Uterus (tissue), 4 donors: ENCODE results near the gene FANCE. TPM values are rescaled to one million over a fixed set of nuclear protein-coding genes. Genes with fewer than 3 reads are reported as not detected.

Source experiments
- DNase-seq, 2 donors: peaks; one replicate each; pipeline ENCODE4 v3.0.0-alpha.2; 2019 to 2020
- H3K27ac ChIP-seq, 2 donors: fragments of 200-600 bp; sonication (generic); 1 replicate in 1 of 2; 2 replicates in 1 of 2; pipeline ENCODE4 v1.5.1; 2016 to 2018
- H3K27me3 ChIP-seq, 2 donors: fragments of 200-600 bp; sonication (generic); one replicate each; pipeline ENCODE4 v1.5.1; 2018 to 2019; ENCODE audit warnings: control low read depth in 1 of 2
- H3K36me3 ChIP-seq, 2 donors: fragments of 200-600 bp; sonication (generic); one replicate each; pipeline ENCODE4 v1.5.1; 2019; ENCODE audit warnings: control low read depth in 1 of 2
- H3K4me1 ChIP-seq, 2 donors: fragments of 200-600 bp; sonication (generic); one replicate each; pipeline ENCODE4 v1.5.1; 2018 to 2019; ENCODE audit warnings: control low read depth in 1 of 2
- H3K4me3 ChIP-seq, 2 donors: fragments of 200-600 bp; sonication (generic); 1 replicate in 1 of 2; 2 replicates in 1 of 2; pipeline ENCODE4 v1.5.1; 2018 to 2019; ENCODE audit warnings: mild to moderate bottlenecking in 1 of 2
- H3K9me3 ChIP-seq, 2 donors: fragments of 200-600 bp; sonication (generic); one replicate each; pipeline ENCODE4 v1.5.1; 2019; ENCODE audit warnings: control low read depth in 1 of 2
- POLR2A ChIP-seq, 2 donors: fragments of 450-650 bp; IDR thresholded peaks; one replicate each; pipeline ENCODE4 v1.6.1; 2016; ENCODE audit warnings: antibody characterized with exemption in 2 of 2, mild to moderate bottlenecking in 1 of 2, moderate library complexity in 1 of 2
- intact Hi-C: fragments of 100-400 bp; cut with DNase I; formaldehyde crosslinking; loops from one replicate; pipeline ENCODE4 v1.15.1; 2023; ENCODE audit warnings: low total_unique reads
- total RNA-seq, 4 donors: library from RNA; depleted of rRNA in 3 of 4; stranded (reverse); fragments of >200 nt in 3 of 4; gene quantifications; one replicate each; pipeline versions ENCODE4 v1.1.0 to v1.2.4, GENCODE V29; 2014 to 2023
- TF ChIP-seq, protein P1 (sequence below), 4 experiments: fragments of 200-600 bp in 2 of 4; fragments of 450-650 bp in 2 of 4; sonication (generic) in 2 of 4; IDR thresholded peaks; one replicate each; pipeline ENCODE4 v1.5.1; 2016 to 2019; ENCODE audit warnings: antibody characterized with exemption in 4 of 4, mild to moderate bottlenecking in 2 of 4, moderate library complexity in 1 of 4
- donor health status: DM: yes; HTN: yes; CAD: no.

Gene FANCE
- total RNA-seq = 10 to 100 TPM in 3 of 4 donors, 1 to 10 TPM in 1; 9.6 to 19.1 (median 11.4) TPM

- peak within 1 kb of the TSS; percentile 39 to 61 for H3K4me3 ChIP-seq
- no peaks in the 10 kb centered on the region for H3K36me3 ChIP-seq
- H3K4me1 ChIP-seq = no peaks in the 10 kb centered on the region
- H3K9me3 ChIP-seq = no peaks in the 10 kb centered on the region
- TF ChIP-seq, protein P1, sequence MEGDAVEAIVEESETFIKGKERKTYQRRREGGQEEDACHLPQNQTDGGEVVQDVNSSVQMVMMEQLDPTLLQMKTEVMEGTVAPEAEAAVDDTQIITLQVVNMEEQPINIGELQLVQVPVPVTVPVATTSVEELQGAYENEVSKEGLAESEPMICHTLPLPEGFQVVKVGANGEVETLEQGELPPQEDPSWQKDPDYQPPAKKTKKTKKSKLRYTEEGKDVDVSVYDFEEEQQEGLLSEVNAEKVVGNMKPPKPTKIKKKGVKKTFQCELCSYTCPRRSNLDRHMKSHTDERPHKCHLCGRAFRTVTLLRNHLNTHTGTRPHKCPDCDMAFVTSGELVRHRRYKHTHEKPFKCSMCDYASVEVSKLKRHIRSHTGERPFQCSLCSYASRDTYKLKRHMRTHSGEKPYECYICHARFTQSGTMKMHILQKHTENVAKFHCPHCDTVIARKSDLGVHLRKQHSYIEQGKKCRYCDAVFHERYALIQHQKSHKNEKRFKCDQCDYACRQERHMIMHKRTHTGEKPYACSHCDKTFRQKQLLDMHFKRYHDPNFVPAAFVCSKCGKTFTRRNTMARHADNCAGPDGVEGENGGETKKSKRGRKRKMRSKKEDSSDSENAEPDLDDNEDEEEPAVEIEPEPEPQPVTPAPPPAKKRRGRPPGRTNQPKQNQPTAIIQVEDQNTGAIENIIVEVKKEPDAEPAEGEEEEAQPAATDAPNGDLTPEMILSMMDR (IDR thresholded peaks at IDR 0.05) = peak in 2 of 4 experiments; percentile 7 to 33
- peak; percentile 67 to 70 for TF ChIP-seq POLR2A (IDR thresholded peaks at IDR 0.05)
- DNase-seq = peak; percentile 94 to 98
- H3K27me3 ChIP-seq = no peaks in the 10 kb centered on the region
- intact Hi-C loops = no loop called here
- H3K27ac ChIP-seq = peak within 1 kb of the TSS; percentile 79 to 82
These were observed at the start of gene FANCE for GRCh38 chr6:35452183-35453090. Gene FANCE, plus strand, starts transcription at chr6:35452338. Its CDS starts 208 bp downstream, at chr6:35452546.

GRCh38 chr6:35402856-35403191 lies 49.3 kb upstream of the FANCE start:
- Histone ChIP-seq H3K4me1 (no peaks in the 10 kb centered on the region), H3K36me3 (no peaks in the 10 kb centered on the region), H3K27me3 (no peaks in the 10 kb centered on the region), H3K9me3 (no peaks in the 10 kb centered on the region), H3K27ac (no peak overlapping the region), H3K4me3 (no peak overlapping the region)
- no peak for TF ChIP-seq POLR2A (IDR thresholded peaks at IDR 0.05)
- TF ChIP-seq, protein P1 (IDR thresholded peaks at IDR 0.05) = no peak
- intact Hi-C loops = no loop called here
- no peak for DNase-seq

DNA sequence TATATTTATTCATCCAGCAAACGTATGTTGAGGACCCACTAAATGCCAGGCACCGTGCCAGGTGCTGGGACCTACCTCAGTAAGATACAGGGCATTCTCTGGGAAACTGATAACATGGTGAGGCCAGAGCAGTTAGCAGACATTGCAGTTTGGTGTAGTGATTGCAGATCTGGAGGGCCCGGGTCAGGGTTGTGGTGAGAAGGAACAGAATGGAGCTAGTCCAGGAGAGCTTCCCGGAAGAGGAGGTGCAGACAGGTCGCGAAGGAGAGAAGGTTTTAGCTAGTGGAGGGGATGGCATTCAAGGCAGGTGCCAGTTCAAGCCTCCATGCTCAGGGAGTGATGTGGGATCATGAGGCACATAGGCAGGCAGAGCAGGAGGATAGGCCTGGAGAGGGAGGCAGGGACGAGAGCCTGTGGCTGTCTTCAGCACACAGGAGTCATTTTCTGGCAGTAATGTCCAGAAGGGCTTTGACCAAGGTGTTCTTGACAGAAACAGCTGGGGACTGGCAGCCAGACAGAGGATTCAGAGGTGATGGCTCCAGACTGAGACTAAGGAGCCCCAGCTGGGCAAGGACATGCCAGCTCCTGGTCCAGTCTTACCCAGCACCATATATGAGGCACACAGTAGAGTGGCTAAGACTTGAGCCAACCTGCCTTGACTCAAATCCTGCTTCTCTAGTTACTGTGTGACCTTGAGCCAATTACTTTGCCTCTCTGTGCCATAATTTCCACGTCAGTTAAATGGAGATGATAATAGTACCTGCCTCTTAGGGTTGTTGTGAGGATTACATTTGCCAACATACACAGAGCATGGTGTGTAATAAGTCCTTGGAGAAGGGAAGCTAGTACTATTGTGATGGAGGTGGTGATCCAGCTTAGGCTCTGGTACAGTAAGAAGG lies 48.3 kb upstream of the FANCE start:
- no peaks in the 10 kb centered on the region for H3K9me3 ChIP-seq
- no peaks in the 10 kb centered on the region for H3K36me3 ChIP-seq
- intact Hi-C loops = no loop called here
- no peaks in the 10 kb centered on the region for H3K4me1 ChIP-seq
- no peak overlapping the region for H3K4me3 ChIP-seq
- no peak for DNase-seq
- H3K27me3 ChIP-seq = no peaks in the 10 kb centered on the region
- TF ChIP-seq POLR2A (IDR thresholded peaks at IDR 0.05) = no peak
- TF ChIP-seq, protein P1 (IDR thresholded peaks at IDR 0.05) = no peak
- no peak overlapping the region for H3K27ac ChIP-seq

GRCh38 chr6:35406711-35407485 lies 45.2 kb upstream of the FANCE start:
- Histone ChIP-seq H3K27ac (no peak overlapping the region), H3K27me3 (no peaks in the 10 kb centered on the region), H3K4me3 (no peak overlapping the region), H3K4me1 (no peaks in the 10 kb centered on the region), H3K36me3 (no peaks in the 10 kb centered on the region), H3K9me3 (no peaks in the 10 kb centered on the region)
- no peak for TF ChIP-seq POLR2A (IDR thresholded peaks at IDR 0.05)
- TF ChIP-seq, protein P1 (IDR thresholded peaks at IDR 0.05) = no peak
- no peak for DNase-seq
- intact Hi-C loops = no loop called here
